ENCODE data around the gene SNX25.
"Not testable (repeated sequence)": the region's sequence is repeated elsewhere in the genome, so short reads cannot be mapped to it uniquely, and the experiment has no call there.

Gene SNX25

GRCh38 chr4:185209031-185209851, at the start of gene SNX25:
TSS of gene SNX25 (plus strand) at chr4:185209598. CDS start at chr4:185209827, 229 bp downstream.
- DNase-seq (ENCODE audit: low read depth in 2 of 2): peak; percentile 72 to 90

GRCh38 chr4:185165605-185166063, 43.8 kb upstream of the SNX25 start:
- no peak for DNase-seq (ENCODE audit: low read depth in 2 of 2)

DNA sequence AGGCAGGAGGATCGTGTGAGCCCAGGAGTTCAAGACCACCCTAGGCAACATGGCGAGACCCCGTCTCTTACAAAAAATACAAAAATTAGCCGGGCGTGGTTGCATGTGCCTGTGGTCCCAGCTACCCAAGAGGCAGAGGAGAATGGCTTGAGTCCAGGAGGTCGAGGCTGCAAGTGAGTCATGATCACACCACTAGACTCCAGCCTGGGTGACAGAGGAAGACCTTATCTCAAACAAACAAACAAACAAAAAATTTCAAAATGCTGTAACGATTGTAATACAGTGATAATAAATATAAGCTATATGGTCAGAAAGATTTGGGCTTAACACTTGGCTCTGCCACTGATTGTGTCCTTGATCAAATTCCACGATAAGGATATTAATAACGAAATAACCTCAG, 42.2 kb upstream of the SNX25 start:
- no peak for DNase-seq (ENCODE audit: low read depth in 2 of 2)

DNA sequence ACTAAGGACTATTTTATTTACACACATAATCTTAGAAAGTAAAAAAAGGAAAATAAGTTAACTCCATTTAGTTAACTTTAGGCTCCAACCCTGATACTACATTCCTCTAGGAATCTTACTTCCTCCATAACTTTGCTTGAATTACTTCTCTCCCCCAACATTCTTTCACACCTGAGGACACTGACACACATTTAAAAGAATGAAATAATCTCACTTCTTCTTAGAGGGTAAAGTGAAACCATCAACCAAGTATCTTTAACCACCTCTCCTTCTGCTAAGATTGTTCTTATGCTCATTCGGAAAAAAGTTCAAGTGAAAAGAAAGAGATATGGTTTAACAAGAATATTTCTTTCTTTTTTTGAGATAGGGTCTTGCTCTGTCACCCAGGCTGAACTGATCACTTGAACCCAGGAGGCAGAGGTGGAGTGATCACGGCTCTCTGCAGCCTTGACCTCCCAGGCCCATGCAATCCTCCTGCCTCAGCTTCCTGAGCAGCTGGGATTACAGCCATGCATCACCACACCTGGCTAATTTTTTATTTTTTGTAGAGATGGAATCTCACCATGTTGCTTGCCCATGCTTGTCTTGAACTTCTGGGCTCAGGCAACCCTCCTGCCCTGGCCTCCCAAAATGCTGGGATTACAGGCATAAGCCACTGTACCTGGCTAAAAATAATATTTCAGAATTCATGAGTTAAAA, 37.9 kb upstream of the SNX25 start:
- no peak for DNase-seq (ENCODE audit: low read depth in 2 of 2)

DNA sequence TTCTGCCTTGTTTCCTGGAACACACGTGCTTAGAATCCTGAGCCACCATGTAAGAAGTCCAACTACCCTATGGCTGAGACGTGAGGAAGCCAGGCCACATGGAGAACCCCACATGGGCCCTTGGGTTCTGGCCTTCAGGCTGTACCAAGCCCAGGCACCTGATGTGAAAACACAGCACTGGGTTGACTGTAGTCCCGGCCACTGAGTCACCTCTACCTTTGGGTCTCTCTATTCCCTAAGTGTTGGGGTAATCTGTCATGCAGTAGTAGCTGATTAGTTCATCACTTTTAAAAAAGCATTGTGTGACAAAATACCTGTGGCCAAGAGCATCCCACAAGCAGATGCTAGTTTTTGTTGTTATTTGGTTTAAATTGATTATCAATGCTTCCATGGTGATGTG, 29.9 kb upstream of the SNX25 start:
- DNase-seq (ENCODE audit: low read depth in 2 of 2): no peak

DNA sequence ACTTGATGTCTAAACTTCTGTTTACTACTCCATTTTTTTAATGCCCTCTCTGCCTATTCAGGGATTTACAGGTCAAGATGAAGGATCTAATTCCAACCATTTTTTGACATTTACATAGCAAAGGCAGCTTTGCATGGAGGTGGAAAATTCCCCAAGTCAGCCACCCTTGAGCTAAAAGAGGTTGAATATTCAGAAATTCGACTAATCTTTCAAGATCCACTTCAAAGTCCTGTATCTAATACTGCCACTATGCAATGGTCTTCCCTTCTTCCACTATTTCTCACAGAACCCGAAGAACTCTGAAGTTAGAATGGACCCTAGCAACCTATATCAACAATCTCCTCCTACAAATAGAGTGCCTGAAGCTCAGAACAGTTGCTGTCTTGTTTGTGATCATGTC, 27.2 kb upstream of the SNX25 start:
- DNase-seq (ENCODE audit: low read depth in 2 of 2): no peak

DNA sequence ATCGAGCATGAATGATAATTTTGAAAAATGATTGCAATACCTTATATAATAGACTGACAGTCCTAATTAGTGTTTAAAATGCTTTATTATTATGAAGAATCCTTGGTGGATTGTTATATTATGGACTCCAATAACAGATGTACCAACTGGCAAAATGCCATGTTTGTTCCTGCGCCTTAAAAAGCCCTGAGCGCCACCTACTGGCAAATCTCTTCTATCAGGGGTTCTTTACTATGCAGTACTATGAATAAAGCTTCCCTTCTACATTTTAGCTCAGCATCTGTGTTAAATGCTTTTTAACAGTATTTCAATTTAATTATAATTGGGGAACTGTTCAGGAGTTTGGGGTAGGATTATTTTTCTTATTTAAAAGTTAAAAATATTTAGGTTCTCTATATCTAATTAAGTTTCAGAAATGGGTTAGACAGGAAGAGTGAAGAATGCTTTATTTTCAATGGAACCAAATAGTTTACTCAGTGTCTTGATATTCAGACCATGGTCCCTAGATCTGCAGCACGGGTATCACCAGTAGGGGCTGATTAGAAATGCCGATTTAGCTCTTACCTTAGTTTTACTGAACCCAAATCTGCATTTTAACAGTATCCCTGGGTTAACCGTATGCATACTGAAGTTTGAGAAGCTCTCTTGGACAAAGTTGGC, 25.6 kb upstream of the SNX25 start:
- DNase-seq (ENCODE audit: low read depth in 2 of 2): peak; percentile 47 to 69

DNA sequence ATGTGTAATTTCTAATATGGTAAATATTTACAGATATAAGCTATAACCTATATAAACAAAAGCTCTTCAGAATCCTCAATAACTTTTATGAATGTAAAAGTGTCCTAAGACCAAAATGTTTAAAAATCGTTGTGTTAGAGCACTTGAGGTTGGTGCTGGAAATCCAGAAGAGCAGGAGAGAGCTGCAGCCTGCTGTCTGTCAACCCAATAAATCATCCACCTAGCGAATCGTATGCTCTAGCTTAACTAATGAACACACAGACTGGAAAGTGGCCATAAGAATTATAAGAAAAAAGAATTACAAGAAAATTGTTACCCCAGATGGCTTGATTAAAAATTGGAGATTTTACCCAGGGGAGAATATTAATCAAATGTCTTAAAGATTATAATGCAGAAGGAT, 22.6 kb upstream of the SNX25 start:
- no peak for DNase-seq (ENCODE audit: low read depth in 2 of 2)

GRCh38 chr4:185189606-185190305, 19.6 kb upstream of the SNX25 start:
- DNase-seq (ENCODE audit: low read depth in 2 of 2): no peak

DNA sequence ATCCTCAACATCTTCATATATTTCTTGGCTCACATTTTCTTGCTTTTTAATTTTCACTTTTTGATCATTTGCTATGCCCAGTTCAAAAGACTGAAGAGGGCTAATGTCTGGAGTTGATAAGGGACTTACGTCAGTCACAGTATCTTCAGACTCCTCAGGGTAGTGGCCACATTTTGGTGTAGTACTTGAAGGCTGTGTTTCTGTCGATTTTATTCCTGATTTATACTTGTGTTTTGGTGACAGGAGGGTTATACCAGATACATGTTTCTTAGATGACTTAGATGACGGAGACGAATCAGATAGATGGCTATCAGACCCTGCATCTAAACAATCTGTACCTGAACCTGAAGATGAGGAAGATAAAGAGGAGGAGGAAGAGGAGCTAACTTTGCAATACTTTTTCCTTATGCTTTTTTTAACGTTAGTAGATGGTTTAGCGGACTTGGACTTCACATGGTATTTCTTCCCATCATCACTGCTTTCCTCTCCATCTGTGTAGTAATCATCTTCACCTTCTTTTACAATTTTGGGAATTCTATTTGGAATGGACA, 19.0 kb upstream of the SNX25 start:
- no peak for DNase-seq (ENCODE audit: low read depth in 2 of 2)

- DNase-seq (ENCODE audit: low read depth in 2 of 2): no peak
Observed at GRCh38 chr4:185192059-185192458, 17.3 kb upstream of the SNX25 start.

DNA sequence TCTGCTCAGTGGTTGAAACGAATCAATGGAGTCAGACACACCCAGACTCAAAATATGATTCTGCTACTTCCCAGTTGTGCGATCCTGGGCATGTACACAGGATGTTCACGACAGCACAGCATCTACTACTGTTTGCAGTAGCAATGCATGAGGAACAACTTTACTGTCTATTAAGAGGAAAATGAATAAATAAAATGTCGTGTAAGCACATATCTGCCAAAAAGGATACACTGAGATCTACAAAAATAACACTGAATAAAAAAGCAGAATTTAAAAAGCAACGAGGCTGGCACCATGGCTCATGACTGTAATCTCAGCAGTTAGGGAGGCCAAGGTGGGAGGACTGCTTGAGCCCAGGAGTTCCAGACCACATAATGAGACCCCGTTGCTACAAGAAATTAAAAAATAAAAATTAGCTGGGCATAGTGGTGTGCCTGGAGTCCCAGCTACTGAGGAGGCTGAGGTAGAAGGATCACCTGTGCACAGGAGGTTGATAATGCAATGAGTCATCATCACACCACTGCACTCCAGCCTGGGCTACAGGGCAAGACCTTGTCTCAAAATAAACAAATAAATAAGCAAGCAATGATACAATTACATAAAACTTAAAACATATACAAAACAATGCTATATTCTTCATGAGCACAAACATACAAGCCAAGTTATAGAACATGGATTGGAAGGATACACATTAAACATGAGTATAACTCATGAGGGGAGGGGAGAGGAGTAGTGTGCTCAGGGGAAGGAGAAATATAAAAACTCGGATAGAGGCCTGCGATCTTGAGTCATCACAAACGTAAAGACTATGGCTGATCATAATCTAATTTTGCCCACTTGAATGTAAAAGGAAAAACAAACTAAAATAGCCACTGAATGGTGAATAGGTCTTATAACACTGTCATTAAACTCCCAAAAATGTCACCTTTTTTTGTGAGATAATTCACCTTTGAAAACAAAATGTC, 14.2 kb upstream of the SNX25 start:
- DNase-seq (ENCODE audit: low read depth in 2 of 2): no peak

DNA sequence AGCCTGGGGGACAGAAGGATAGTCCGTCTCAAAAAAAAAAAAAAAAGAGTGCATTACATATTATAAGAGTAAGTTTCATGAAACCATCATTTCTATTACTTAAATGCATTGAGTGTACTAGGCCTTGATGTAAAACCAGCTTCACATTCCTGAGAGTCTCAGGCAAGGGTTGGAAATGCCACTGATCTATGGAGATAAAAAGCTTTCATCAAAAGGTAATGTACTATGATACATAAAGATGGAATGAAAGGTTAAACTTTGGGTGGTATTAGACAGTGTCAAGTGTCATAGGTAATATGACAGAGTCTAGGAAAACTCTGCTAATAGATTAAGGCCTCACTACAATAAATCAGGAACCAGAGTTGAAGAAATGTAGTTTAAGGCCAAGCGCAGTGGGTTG, 13.0 kb upstream of the SNX25 start:
- no peak for DNase-seq (ENCODE audit: low read depth in 2 of 2)

- DNase-seq (ENCODE audit: low read depth in 2 of 2): not testable (repeated sequence)
Observed at GRCh38 chr4:185198189-185198588, 11.2 kb upstream of the SNX25 start.

DNA sequence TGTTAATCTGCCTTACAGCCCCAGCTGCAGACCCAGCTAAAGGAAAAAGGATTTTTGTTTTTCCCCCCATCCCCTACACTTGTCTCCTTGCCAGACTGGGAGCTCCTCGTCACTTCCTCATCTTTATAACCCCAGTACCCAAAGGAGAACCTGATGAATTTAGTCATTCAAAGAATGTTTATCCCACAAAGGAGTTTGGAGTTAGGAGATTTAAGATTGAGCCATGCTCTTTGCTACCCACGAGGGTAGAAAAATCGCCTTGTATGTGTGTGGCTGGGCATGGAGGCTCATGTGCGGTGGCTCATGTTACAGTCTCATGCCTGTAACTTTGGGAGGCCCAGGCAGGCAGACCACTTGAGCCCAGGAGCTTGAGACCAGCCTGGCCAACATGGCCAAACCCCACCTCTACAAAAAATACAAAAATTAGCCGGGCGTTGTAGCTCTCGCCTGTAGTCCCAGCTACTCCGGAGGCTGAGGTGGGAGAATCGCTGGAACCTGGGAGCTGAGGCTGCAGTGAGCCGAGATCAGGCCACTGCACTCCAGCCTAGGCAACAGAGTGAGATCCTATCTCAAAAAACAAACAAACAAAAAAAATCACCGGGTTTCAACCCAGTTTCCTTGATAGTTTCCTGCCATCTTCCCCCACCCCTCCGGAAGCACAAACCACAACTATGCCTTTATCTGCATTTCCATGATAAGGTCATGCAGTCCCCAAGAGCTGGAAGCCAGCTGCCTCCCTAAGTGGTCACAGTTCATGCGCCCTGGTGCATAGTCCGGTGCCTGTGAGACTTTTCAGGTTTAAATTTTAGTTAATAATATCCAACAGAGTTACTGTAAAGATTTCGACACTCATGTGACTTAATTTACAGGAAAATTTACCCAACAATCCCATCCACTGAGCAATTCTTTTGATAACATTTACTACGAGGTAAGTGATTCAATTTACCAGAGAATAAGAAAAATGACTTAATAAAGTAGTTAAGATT, 7.1 kb upstream of the SNX25 start:
- DNase-seq (ENCODE audit: low read depth in 2 of 2): peak in 1 of 2 donors; percentile 17

GRCh38 chr4:185202984-185203485, 6.4 kb upstream of the SNX25 start:
- no peak for DNase-seq (ENCODE audit: low read depth in 2 of 2)

GRCh38 chr4:185203486-185204237, 5.7 kb upstream of the SNX25 start, which contains the start of gene CFAP97:
TSS of gene CFAP97 (minus strand) at chr4:185204000. CDS start at chr4:185191196, 12,804 bp downstream.
- DNase-seq (ENCODE audit: low read depth in 2 of 2): peak; percentile 66 to 86
